ENCODE data around the gene COX6B2.
A peak's percentile ranks its signal among the peaks of the same experiment; 100 is the strongest.

Gene COX6B2

GRCh38 chr19:55353803-55354697 lies 469 bp downstream of the COX6B2 start:
- TF ChIP-seq SUZ12 (IDR thresholded peaks at IDR 0.05; ENCODE audit: extremely low read depth, insufficient read depth, insufficient read length) (no peak), ZNF274 (IDR thresholded peaks at IDR 0.05; ENCODE audit: low read depth, low read length) (no peak), YY1 (IDR thresholded peaks at IDR 0.05; ENCODE audit: insufficient read depth, insufficient read length) (no peak)
- peaks cover 3% of the 10 kb centered on the region for H3K36me3 ChIP-seq (ENCODE audit: insufficient read depth, insufficient read length, low read length)
- peak overlapping the region; percentile 57 for H3K4me3 ChIP-seq (ENCODE audit: insufficient read length, low read depth)
- no peaks in the 10 kb centered on the region for H3K9me3 ChIP-seq (ENCODE audit: insufficient read depth, low read length)
- DNase-seq (ENCODE audit: low read depth, low spot score) = peak; percentile 28
- H3K27me3 ChIP-seq (ENCODE audit: insufficient read depth, insufficient read length) = peaks cover 58% of the 10 kb centered on the region
- H3K9ac ChIP-seq (ENCODE audit: insufficient read length, low read depth) = peak overlapping the region; percentile 77
- H3K4me1 ChIP-seq (ENCODE audit: insufficient read depth, insufficient read length) = peaks cover 13% of the 10 kb centered on the region

GRCh38 chr19:55353356-55353802 lies 1.1 kb downstream of the COX6B2 start:
- Histone ChIP-seq H3K9me3 (ENCODE audit: insufficient read depth, low read length) (no peaks in the 10 kb centered on the region), H3K4me3 (ENCODE audit: insufficient read length, low read depth) (peak overlapping the region; percentile 57), H3K36me3 (ENCODE audit: insufficient read depth, insufficient read length, low read length) (peaks cover 3% of the 10 kb centered on the region), H3K9ac (ENCODE audit: insufficient read length, low read depth) (peak overlapping the region; percentile 77), H3K27me3 (ENCODE audit: insufficient read depth, insufficient read length) (peaks cover 52% of the 10 kb centered on the region), H3K4me1 (ENCODE audit: insufficient read depth, insufficient read length) (peaks cover 15% of the 10 kb centered on the region)
- TF ChIP-seq YY1 (IDR thresholded peaks at IDR 0.05; ENCODE audit: insufficient read depth, insufficient read length) = no peak
- TF ChIP-seq SUZ12 (IDR thresholded peaks at IDR 0.05; ENCODE audit: extremely low read depth, insufficient read depth, insufficient read length) = no peak
- TF ChIP-seq ZNF274 (IDR thresholded peaks at IDR 0.05; ENCODE audit: low read depth, low read length) = no peak
- DNase-seq (ENCODE audit: low read depth, low spot score) = no peak

GRCh38 chr19:55352549-55353145 lies 1.9 kb downstream of the COX6B2 start:
- Histone ChIP-seq H3K9me3 (ENCODE audit: insufficient read depth, low read length) (no peaks in the 10 kb centered on the region), H3K4me3 (ENCODE audit: insufficient read length, low read depth) (no peak overlapping the region), H3K27me3 (ENCODE audit: insufficient read depth, insufficient read length) (peaks cover 51% of the 10 kb centered on the region), H3K36me3 (ENCODE audit: insufficient read depth, insufficient read length, low read length) (peaks cover 3% of the 10 kb centered on the region), H3K4me1 (ENCODE audit: insufficient read depth, insufficient read length) (peaks cover 22% of the 10 kb centered on the region), H3K9ac (ENCODE audit: insufficient read length, low read depth) (no peak overlapping the region)
- no peak for TF ChIP-seq ZNF274 (IDR thresholded peaks at IDR 0.05; ENCODE audit: low read depth, low read length)
- no peak for TF ChIP-seq SUZ12 (IDR thresholded peaks at IDR 0.05; ENCODE audit: extremely low read depth, insufficient read depth, insufficient read length)
- no peak for TF ChIP-seq YY1 (IDR thresholded peaks at IDR 0.05; ENCODE audit: insufficient read depth, insufficient read length)
- DNase-seq (ENCODE audit: low read depth, low spot score) = no peak

GRCh38 chr19:55352040-55352439 lies 2.5 kb downstream of the COX6B2 start:
- Histone ChIP-seq H3K4me3 (ENCODE audit: insufficient read length, low read depth) (no peak overlapping the region), H3K4me1 (ENCODE audit: insufficient read depth, insufficient read length) (peaks cover 23% of the 10 kb centered on the region), H3K36me3 (ENCODE audit: insufficient read depth, insufficient read length, low read length) (peaks cover 6% of the 10 kb centered on the region), H3K27me3 (ENCODE audit: insufficient read depth, insufficient read length) (peaks cover 46% of the 10 kb centered on the region), H3K9ac (ENCODE audit: insufficient read length, low read depth) (no peak overlapping the region), H3K9me3 (ENCODE audit: insufficient read depth, low read length) (no peaks in the 10 kb centered on the region)
- TF ChIP-seq ZNF274 (IDR thresholded peaks at IDR 0.05; ENCODE audit: low read depth, low read length) (no peak), YY1 (IDR thresholded peaks at IDR 0.05; ENCODE audit: insufficient read depth, insufficient read length) (no peak), SUZ12 (IDR thresholded peaks at IDR 0.05; ENCODE audit: extremely low read depth, insufficient read depth, insufficient read length) (no peak)
- no peak for DNase-seq (ENCODE audit: low read depth, low spot score)

GRCh38 chr19:55350620-55351315 lies 3.8 kb downstream of the COX6B2 start:
- H3K27me3 ChIP-seq (ENCODE audit: insufficient read depth, insufficient read length) = peaks cover 38% of the 10 kb centered on the region

GRCh38 chr19:55348317-55349034 lies 6.0 kb downstream of the COX6B2 start:
- H3K36me3 ChIP-seq (ENCODE audit: insufficient read depth, insufficient read length, low read length) = peaks cover 21% of the 10 kb centered on the region
- H3K27me3 ChIP-seq (ENCODE audit: insufficient read depth, insufficient read length) = peaks cover 24% of the 10 kb centered on the region
- no peaks in the 10 kb centered on the region for H3K9me3 ChIP-seq (ENCODE audit: insufficient read depth, low read length)
- TF ChIP-seq ZNF274 (IDR thresholded peaks at IDR 0.05; ENCODE audit: low read depth, low read length) = no peak
- no peak for TF ChIP-seq YY1 (IDR thresholded peaks at IDR 0.05; ENCODE audit: insufficient read depth, insufficient read length)
- TF ChIP-seq SUZ12 (IDR thresholded peaks at IDR 0.05; ENCODE audit: extremely low read depth, insufficient read depth, insufficient read length) = no peak
- peak overlapping the region; percentile 62 for H3K9ac ChIP-seq (ENCODE audit: insufficient read length, low read depth)
- H3K4me1 ChIP-seq (ENCODE audit: insufficient read depth, insufficient read length) = peaks cover 35% of the 10 kb centered on the region
- peak; percentile 35 for DNase-seq (ENCODE audit: low read depth, low spot score)
- H3K4me3 ChIP-seq (ENCODE audit: insufficient read length, low read depth) = peak overlapping the region; percentile 19

More at GRCh38 chr19:55350620-55351315, 3.8 kb downstream of the COX6B2 start:
- peaks cover 26% of the 10 kb centered on the region for H3K4me1 ChIP-seq (ENCODE audit: insufficient read depth, insufficient read length)
- peak overlapping the region; percentile 72 for H3K9ac ChIP-seq (ENCODE audit: insufficient read length, low read depth)
- TF ChIP-seq SUZ12 (IDR thresholded peaks at IDR 0.05; ENCODE audit: extremely low read depth, insufficient read depth, insufficient read length) (no peak), YY1 (IDR thresholded peaks at IDR 0.05; ENCODE audit: insufficient read depth, insufficient read length) (no peak)
- no peak for DNase-seq (ENCODE audit: low read depth, low spot score)
- H3K9me3 ChIP-seq (ENCODE audit: insufficient read depth, low read length) = no peaks in the 10 kb centered on the region
- no peak overlapping the region for H3K4me3 ChIP-seq (ENCODE audit: insufficient read length, low read depth)
- H3K36me3 ChIP-seq (ENCODE audit: insufficient read depth, insufficient read length, low read length) = peaks cover 10% of the 10 kb centered on the region

Data from NT2/D1 (cell line).